Hematopoietic multipotent progenitor cell treated with erythropoietin and hydrocortisone succinate and interleukin-3 and kit ligand, for 17 days (in vitro differentiated cells): ENCODE data around the gene RIC3.

Experiments used
- DNase-seq: peaks from one replicate; pipeline ENCODE4 v3.0.0-alpha.2; 2015; ENCODE audit warnings: low spot score

RIC3 gene

GRCh38 chr11:8102296-8102915 lies 66.4 kb downstream of the RIC3 start:
- DNase-seq: no peak

DNA sequence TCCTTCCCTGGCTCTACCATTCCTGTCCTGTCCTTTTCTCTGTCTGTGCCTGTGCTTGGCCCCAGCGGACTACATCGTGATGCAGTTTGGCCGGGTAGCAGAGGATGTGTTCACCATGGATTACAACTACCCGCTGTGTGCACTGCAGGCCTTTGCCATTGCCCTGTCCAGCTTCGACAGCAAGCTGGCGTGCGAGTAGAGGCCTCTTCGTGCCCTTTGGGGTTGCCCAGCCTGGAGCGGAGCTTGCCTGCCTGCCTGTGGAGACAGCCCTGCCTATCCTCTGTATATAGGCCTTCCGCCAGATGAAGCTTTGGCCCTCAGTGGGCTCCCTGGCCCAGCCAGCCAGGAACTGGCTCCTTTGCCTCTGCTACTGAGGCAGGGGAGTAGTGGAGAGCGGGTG lies 67.4 kb downstream of the RIC3 start:
- no peak for DNase-seq

GRCh38 chr11:8100605-8101004 lies 68.2 kb downstream of the RIC3 start:
- DNase-seq: no peak

GRCh38 chr11:8100158-8100557 lies 68.7 kb downstream of the RIC3 start:
- DNase-seq: no peak

DNA sequence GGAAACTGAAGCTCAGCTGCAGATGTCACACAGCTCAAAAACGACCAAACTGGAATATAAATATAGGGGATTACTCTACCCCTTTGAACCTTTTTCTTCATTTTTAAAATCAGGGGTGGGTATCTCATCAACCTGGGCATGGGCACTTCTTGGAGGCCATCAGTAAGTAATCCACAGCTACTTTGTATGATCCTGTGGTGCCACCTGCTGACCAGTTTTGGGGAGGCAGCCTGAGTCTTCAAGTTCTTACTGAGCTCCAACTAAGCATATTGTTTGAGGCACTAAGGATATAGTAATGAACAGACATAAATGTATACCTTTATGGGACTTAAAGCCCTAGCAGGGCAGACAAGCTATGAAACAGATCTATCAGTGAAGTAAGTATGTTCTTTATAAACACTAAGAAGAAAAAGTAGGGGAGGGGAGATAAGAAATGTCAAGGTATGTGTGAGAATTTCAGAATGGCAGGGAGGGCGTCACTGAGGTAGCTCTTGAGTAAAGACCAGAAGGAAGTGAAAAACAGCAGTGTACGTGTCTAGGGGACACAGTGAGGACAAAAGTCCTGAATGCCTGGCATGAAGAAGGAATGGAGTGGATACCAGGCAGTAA lies 69.4 kb downstream of the RIC3 start:
- peak; percentile 64 for DNase-seq

- DNase-seq: no peak
These were observed 69.9 kb downstream of the RIC3 start for GRCh38 chr11:8098879-8099278.

- DNase-seq: no peak
These were observed 70.5 kb downstream of the RIC3 start for GRCh38 chr11:8098361-8098760.

DNA sequence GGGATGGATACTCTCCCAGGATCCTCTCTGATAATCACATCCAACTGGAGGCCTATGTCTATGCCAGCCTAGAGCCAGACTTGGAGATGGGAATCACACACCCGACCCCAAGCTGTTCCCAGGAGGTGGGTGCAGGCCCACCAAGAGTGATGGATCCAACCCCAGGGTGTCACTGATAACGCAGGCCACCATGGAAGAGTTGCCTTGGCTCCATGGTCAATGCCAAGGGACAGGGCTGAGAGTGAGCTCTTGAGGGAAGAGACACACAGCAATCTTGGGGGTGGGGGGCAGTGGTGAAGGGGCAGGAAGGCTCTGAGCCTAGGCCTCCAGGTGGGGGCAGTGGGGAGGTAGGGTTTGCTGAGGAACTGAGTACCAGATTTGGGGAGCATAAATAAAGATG lies 70.9 kb downstream of the RIC3 start:
- no peak for DNase-seq

DNA sequence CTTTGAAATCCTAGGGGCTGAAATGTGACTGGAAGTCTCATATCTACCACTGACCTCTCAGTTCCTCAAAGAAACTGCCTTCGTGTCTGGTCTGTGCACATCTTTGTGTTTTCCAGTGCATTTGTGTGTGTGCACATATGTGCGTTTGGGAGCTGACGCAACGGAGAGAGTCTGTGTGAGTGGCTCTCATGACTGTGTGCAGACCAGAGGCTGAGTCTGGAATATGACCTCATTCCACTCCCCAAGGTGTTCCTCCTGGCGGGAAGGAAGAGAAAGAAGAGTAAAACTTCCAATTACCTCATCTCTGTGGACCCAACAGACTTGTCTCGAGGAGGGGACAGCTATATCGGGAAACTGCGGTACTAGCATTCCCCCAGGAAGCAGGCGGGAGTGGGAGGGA lies 71.4 kb downstream of the RIC3 start:
- DNase-seq: no peak

GRCh38 chr11:8097062-8097461 lies 71.8 kb downstream of the RIC3 start:
- DNase-seq: no peak

DNA sequence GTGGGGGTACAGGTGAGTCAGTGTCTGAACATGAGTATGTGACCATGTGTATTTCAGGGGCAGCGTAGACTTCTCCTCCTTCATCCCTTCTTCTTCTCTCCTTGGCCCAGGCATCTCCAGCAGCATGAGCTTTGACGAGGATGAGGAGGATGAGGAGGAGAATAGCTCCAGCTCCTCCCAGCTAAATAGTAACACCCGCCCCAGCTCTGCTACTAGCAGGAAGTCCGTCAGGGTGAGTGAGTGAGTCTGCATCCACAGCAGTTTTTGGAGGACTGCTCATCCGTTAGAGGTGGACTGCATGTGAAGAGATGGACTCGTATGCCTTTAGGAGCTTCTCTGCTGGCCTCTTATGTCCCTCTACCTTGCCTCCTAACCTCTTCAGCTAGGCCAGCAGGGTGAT lies 72.2 kb downstream of the RIC3 start:
- DNase-seq: no peak

DNA sequence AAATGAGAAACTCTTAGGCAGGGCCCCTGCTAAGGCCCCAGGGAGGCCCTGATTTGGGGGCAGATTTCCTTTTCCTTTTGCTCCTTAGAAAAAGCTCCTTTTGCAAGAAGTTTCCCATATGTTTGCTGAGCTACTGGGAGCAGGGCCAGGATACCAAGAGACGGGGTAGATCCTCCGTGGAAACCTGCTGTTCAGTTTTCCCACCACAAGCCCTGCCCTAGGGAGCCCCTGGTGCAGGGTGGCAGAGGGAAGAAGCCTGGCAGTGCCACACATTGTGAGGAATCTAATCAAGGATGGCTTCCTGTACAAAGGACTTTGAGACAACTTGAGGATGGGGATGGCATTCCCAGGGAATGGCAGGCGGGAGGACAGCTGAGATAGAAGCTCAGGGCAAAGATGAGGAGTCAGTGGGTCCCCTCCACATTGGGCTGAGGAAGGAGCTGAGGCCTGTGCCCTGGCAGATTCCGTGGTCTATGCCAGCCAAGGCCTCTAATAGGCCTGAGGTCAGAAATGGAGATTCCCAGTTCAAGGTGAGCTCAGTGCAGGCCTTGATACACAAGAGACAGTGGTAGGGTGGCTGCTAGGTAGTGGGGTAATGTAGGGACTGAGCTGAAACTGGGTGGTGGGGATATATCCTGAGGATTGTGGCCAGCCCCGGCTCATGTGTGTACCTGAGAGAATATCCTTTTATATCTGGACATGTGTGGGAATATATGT lies 72.9 kb downstream of the RIC3 start:
- no peak for DNase-seq

- DNase-seq: no peak
These were observed 73.5 kb downstream of the RIC3 start for GRCh38 chr11:8095371-8095770.

- no peak for DNase-seq
These were observed 74.2 kb downstream of the RIC3 start for GRCh38 chr11:8094656-8095055.

DNA sequence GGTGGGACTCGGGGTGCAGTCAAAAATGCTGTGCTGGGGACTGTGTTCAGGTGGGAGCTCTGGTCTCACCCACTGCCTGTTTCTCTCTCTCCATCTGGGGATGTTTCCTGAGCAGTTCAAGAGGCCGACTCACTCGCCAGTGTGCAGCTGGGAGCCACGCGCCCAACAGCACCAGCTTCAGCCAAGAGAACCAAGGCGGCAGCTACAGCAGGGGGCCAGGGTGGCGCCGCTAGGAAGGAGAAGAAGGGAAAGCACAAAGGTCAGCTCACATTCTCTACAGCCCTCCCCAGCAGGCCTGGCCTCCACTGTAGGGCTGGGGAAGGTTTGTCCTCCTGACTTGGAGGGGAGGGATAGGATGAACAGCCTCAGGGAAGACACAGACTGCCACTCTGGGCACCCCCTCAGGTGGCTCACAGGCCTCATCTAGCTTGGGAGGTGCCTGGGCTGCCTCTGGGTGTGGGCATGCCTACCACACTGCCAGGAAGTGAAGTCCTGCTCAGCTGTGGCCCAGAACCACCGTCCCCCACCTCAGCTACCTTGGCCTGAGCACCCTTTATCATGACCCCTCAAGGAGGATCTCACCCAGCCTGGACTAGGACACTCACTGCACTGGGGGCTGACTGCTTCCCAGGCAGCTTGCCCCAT lies 74.8 kb downstream of the RIC3 start:
- no peak for DNase-seq

- peak; percentile 9 for DNase-seq
These were observed 76.0 kb downstream of the RIC3 start for GRCh38 chr11:8092587-8093424.

GRCh38 chr11:8091721-8092120 lies 77.1 kb downstream of the RIC3 start:
- no peak for DNase-seq

GRCh38 chr11:8090756-8091155 lies 78.1 kb downstream of the RIC3 start:
- DNase-seq: no peak

DNA sequence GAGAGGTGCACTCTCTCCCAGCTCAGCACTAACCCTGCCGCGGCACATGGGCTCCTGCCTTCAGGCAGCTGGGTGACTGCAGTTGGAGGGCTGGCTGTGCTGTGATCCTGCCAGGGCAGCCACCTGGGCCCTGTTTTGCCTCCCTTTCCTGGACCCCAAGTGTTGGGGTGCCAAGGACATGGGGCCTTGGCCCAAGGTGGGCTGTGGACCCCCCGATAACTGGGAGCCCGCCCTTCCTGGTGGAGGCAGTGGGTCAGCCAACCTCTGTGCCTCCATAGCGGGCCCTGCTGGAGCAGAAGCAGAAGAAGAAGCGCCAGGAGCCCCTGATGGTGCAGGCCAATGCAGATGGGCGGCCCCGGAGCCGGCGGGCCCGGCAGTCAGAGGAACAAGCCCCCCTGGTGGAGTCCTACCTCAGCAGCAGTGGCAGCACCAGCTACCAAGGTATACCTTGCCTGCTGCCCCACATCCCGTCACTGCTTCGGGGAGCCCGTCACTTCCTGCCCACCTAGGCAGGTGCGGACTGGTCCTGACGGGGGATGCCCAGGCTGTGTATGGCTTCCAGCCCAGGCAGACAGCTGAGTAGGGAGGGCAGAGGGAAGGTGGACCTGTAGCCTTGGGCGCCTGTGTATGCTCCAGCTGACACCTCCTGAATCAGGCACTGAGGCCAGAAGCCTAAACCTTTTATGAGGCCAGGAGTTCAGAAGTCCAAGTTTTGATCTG lies 78.9 kb downstream of the RIC3 start:
- no peak for DNase-seq

- no peak for DNase-seq
These were observed 81.1 kb downstream of the RIC3 start for GRCh38 chr11:8087756-8088155.

GRCh38 chr11:8087185-8087584 lies 81.6 kb downstream of the RIC3 start:
- DNase-seq: no peak

DNA sequence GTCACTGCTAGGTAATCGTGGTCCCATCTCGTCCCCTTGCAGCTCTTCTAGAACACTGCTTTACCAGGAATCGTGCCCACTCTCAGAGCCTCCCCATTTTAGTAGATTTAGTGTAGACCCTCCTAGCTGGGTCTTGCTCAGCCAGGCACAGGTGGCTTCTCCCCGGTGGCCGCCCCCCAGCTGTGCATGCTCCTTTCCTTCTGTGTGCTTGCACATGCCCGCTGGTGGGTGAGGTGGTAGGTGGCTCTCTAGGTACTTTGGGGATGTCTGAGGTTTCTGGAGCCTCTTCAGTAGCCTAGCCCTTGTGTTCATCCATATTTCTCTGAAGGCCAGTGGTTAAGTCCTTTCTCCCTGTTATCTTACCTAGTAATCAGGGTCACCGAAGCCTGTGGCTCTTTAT lies 82.3 kb downstream of the RIC3 start:
- no peak for DNase-seq
